ENCODE measurements around the gene KASH5.
A peak's percentile ranks its signal among the peaks of the same experiment; 100 is the strongest.

Gene KASH5

DNA sequence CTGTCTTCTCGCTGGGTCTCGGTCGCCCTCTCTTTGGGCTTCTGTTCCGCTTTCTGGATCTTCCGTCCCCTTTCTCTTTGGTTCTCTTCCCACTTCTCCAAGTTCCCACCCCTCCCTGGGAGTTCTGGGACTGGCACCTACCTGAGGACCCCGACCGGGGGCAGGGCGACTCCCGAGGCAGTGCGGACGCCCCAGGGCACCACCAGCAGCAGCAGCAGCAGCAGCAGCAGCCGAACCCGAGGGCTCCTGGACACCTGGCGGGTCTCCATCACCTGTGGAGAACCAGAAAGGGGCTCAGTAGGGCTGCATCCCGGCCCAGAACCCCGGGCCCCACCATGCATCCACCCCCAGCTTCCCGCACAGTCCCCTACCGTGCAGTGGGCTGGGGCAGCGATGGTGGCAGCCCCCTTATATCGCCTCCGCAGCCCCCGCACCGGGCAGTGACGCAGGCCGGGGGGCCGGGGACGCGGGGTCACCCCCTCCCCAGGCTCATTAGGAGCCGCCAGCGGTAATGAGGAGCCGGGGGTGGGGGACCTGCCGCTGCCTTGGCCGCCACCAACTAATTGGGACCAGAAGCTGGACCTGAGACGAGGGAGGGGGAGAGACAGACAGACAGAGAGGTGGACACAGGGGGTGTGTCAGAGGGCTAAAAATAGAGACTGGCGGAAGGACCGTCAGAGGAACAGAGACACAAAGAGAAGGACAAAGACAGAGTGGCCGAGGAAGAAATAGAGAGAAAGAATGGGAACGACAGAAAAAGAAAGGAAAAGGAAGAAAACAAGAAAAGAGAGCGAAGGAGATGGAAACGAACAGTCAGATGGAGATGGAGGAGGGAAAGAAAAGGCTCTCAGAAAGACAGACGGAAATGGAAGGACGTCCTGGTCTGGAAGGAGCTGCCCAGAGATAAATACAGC, 35.3 kb downstream of the KASH5 start, which contains the start of gene PTH2:
Gene PTH2, minus strand, starts transcription at position 371 of the 914 bp plus-strand sequence. Its CDS starts 102 bp downstream, at position 269.
- H3K9me3 Mint-ChIP-seq, result no peaks in the 10 kb centered on the region
- TF ChIP-seq, protein P1, sequence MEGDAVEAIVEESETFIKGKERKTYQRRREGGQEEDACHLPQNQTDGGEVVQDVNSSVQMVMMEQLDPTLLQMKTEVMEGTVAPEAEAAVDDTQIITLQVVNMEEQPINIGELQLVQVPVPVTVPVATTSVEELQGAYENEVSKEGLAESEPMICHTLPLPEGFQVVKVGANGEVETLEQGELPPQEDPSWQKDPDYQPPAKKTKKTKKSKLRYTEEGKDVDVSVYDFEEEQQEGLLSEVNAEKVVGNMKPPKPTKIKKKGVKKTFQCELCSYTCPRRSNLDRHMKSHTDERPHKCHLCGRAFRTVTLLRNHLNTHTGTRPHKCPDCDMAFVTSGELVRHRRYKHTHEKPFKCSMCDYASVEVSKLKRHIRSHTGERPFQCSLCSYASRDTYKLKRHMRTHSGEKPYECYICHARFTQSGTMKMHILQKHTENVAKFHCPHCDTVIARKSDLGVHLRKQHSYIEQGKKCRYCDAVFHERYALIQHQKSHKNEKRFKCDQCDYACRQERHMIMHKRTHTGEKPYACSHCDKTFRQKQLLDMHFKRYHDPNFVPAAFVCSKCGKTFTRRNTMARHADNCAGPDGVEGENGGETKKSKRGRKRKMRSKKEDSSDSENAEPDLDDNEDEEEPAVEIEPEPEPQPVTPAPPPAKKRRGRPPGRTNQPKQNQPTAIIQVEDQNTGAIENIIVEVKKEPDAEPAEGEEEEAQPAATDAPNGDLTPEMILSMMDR (IDR thresholded peaks at IDR 0.05), result no peak
- H3K27me3 Mint-ChIP-seq (ENCODE audit: low read depth, poor library complexity), result peaks cover 98% of the 10 kb centered on the region
- H3K4me3 Mint-ChIP-seq, result peak within 1 kb of the TSS; percentile 76
- no peak within 1 kb of the TSS for H3K27ac Mint-ChIP-seq
- H3K36me3 Mint-ChIP-seq (ENCODE audit: low read depth), result no peaks in the 10 kb centered on the region
- peaks cover 77% of the 10 kb centered on the region for H3K4me1 Mint-ChIP-seq
- DNase-seq, result no peak

DNA sequence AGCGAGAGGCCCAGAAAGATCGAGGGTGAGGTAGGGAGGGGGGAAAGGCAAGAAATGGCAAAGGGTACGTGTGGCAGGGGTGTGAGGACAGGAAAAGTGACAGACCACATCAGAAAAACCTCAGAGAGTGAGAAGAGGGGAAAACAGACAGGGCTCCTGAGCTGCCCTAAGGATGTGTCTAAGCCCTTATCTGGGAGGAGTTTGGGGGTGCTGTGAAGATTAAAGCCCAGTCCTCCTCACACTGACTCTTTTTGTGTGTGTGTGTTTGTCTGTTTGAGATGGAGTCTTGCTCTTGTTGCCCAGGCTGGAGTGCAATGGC, 35.9 kb downstream of the KASH5 start:
- peaks cover 99% of the 10 kb centered on the region for H3K27me3 Mint-ChIP-seq (ENCODE audit: low read depth, poor library complexity)
- H3K27ac Mint-ChIP-seq, result no peak overlapping the region
- peak overlapping the region; percentile 62 for H3K4me3 Mint-ChIP-seq

DNA sequence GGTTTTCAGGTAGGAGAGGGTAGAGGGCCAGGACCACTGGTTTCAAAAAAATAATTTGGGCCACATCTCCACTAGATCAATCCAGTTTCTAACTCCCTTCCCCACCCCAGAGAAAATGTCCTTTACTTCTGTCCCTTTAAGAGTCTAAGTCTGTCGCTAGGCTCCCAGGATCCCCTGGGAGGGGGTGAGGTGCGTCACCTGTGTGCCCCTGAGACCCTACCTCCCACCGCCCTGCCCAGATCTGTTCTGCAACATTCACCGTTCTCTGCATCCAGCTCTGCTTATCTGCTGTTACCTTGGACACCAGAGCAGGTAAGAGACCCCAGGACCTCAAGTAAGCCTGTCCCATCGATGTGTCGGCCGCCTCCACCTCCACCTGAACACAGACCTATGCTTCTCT, 37.1 kb downstream of the KASH5 start, which contains the start of gene GFY:
Gene GFY, plus strand, starts transcription at position 211 of the 400 bp plus-strand sequence. CDS start 1,043 bp downstream, outside the sequence.
- no peak for DNase-seq
- Mint-ChIP-seq H3K36me3 (ENCODE audit: low read depth) (no peaks in the 10 kb centered on the region), H3K4me1 (peaks cover 84% of the 10 kb centered on the region), H3K27ac (no peak within 1 kb of the TSS), H3K4me3 (peak within 1 kb of the TSS; percentile 64), H3K9me3 (no peaks in the 10 kb centered on the region), H3K27me3 (ENCODE audit: low read depth, poor library complexity) (peaks cover 99% of the 10 kb centered on the region)
- TF ChIP-seq, protein P1 (IDR thresholded peaks at IDR 0.05), result no peak

More for the DNA sequence above, 35.9 kb downstream of the KASH5 start:
- no peaks in the 10 kb centered on the region for H3K9me3 Mint-ChIP-seq
- H3K4me1 Mint-ChIP-seq, result peaks cover 83% of the 10 kb centered on the region
- TF ChIP-seq, protein P1 (IDR thresholded peaks at IDR 0.05), result no peak
- H3K36me3 Mint-ChIP-seq (ENCODE audit: low read depth), result no peaks in the 10 kb centered on the region
- DNase-seq, result no peak

DNA sequence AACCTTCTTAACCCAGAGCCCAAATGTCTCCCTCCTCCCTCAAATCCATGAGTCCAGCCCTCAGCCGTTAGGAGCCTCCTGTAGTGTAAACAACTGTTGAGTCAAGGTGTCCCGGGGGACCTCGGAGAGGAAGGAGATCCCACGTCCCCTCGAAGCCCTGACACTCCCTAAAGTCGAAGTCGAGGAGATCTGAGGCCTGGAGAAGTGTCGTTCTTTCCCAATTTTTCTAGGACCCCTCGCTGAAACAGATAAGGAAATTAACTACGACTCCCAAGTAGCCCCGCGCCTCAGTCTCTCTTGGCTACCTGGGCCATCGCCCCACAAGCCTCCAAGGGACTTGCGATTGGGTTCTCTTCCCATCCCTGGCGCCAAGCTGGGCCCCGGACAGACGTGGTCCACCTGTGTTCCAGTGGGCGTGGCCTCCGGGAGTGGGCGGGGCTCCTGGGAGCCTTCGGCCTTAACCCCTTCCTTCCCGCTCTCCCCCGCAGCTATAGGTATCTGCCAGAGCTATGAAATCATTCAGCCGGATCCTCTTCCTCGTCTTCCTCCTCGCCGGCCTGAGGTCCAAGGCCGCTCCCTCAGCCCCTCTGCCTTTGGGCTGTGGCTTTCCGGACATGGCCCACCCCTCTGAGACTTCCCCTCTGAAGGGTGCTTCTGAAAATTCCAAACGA, 38.0 kb downstream of the KASH5 start:
- Mint-ChIP-seq H3K4me1 (peaks cover 81% of the 10 kb centered on the region), H3K27ac (no peak overlapping the region), H3K4me3 (peak overlapping the region; percentile 64), H3K9me3 (peaks cover 4% of the 10 kb centered on the region), H3K36me3 (ENCODE audit: low read depth) (no peaks in the 10 kb centered on the region), H3K27me3 (ENCODE audit: low read depth, poor library complexity) (peaks cover 99% of the 10 kb centered on the region)
- TF ChIP-seq, protein P1 (IDR thresholded peaks at IDR 0.05), result no peak
- peak; percentile 80 for DNase-seq

DNA sequence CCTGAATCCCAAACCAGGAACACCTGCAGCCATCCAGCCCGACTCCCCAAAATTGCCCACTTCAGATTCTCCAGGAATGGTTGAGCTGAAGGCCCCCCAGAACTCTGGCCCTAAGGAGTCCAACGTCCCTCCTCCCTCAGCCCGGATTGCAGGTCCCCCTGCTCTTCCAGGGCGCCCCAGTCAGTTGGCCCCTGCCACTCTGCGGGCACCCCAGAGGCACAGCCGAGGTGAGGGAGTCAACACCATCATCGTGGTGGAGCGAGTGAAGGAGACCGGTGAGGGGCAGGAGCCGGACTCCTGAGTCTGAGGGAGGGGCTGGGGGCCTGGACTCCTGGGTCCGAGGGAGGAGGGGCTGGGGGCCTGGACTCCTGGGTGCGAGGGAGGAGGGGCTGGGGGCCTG, 39.3 kb downstream of the KASH5 start:
- peaks cover 10% of the 10 kb centered on the region for H3K9me3 Mint-ChIP-seq
- H3K36me3 Mint-ChIP-seq (ENCODE audit: low read depth), result no peaks in the 10 kb centered on the region
- peaks cover 99% of the 10 kb centered on the region for H3K27me3 Mint-ChIP-seq (ENCODE audit: low read depth, poor library complexity)
- H3K27ac Mint-ChIP-seq, result no peak overlapping the region
- H3K4me3 Mint-ChIP-seq, result peak overlapping the region; percentile 64
- peaks cover 71% of the 10 kb centered on the region for H3K4me1 Mint-ChIP-seq
- TF ChIP-seq, protein P1 (IDR thresholded peaks at IDR 0.05), result no peak
- DNase-seq, result no peak
